ENCODE data around the gene FAM193B. TPM values are rescaled to one million over a fixed set of nuclear protein-coding genes. Genes with fewer than 3 reads are reported as not detected.

Gene FAM193B
- total and polyA plus RNA-seq, 2 of the 13 experiments (the other 11 are each of a cell fraction or from before 2014, with no cell fraction given) = 21.2 to 40.9 TPM

DNA sequence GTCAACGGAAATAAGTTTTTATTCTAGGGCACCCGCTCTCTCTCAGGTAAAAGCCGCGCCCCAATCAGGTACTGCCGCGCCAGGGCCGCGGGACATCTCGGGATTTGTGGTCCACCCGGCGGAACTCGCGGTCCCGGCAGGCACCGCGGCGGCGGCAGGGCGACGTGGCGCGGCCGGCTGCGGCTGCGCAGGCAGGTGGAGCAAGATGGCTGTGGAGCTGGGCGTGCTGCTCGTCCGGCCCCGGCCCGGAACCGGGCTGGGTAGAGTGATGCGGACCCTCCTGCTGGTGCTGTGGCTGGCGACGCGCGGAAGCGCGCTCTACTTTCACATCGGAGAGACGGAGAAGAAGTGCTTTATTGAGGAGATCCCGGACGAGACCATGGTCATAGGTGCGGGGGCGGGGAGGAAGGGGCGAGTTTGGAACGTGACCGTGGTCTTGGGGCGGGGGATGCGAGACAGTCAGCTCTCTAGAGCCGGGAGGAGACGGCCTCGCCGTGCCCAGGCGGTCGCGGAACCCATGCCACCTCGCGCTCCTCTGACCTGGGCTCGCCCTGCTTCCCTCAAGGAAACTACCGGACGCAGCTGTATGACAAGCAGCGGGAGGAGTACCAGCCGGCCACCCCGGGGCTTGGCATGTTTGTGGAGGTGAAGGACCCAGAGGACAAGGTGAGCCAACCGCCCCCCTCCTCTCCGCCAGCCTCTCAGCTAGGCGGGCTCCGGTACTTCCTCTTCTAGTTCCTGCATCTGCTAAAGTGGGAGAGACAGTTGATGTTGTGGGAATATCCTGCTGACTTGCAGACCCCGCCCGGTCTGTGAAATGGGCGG, 37.9 kb upstream of the FAM193B start, which contains the start of gene TMED9 (continued):
- TF ChIP-seq ZNF574 (CRISPR knock-in tag; IDR thresholded peaks at IDR 0.05) (peak; percentile 93), ZNF883 (CRISPR knock-in tag; IDR thresholded peaks at IDR 0.05; ENCODE audit: not compliant biosample characterization) (peak; percentile 80), ARNTL (CRISPR knock-in tag; IDR thresholded peaks at IDR 0.05) (peak; percentile 40; the same call in 1 of the 2 replicates), CENPX (CRISPR knock-in tag; IDR thresholded peaks at IDR 0.05) (no peak), ZBTB7A (CRISPR knock-in tag; IDR thresholded peaks at IDR 0.05) (no peak), MED8 (CRISPR knock-in tag; IDR thresholded peaks at IDR 0.05; ENCODE audit: insufficient replicate concordance) (peak; percentile 22), ZSCAN20 (CRISPR knock-in tag; IDR thresholded peaks at IDR 0.05; ENCODE audit: borderline replicate concordance) (peak; percentile 78; the same call in 1 of the 2 replicates), THRA (CRISPR knock-in tag; IDR thresholded peaks at IDR 0.05; ENCODE audit: borderline replicate concordance) (peak; percentile 18), NCOA1 (CRISPR knock-in tag; IDR thresholded peaks at IDR 0.05) (0 out of 2 replicates have a peak, but pooled peaks have one; percentile 48), ZNF234 (CRISPR knock-in tag; conservative IDR thresholded peaks at IDR 0.05) (0 out of 2 replicates have a peak, but pooled peaks have one; percentile 21), ZNF776 (CRISPR knock-in tag; IDR thresholded peaks at IDR 0.05) (peak; percentile 53; the same call in 1 of the 2 replicates), PBX3 (CRISPR knock-in tag; IDR thresholded peaks at IDR 0.05; ENCODE audit: borderline replicate concordance) (no peak), DNMT1 (CRISPR knock-in tag; IDR thresholded peaks at IDR 0.05) (peak; percentile 78; the same call in 1 of the 2 replicates), SNAPC5 (CRISPR knock-in tag; IDR thresholded peaks at IDR 0.05; ENCODE audit: borderline replicate concordance) (0 out of 2 replicates have a peak, but pooled peaks have one; percentile 64), SAP130 (CRISPR knock-in tag; IDR thresholded peaks at IDR 0.05; ENCODE audit: low read depth) (peak; percentile 86), JUNB (CRISPR knock-in tag; IDR thresholded peaks at IDR 0.05; ENCODE audit: borderline replicate concordance) (no peak), HES4 (CRISPR knock-in tag; IDR thresholded peaks at IDR 0.05; ENCODE audit: borderline replicate concordance) (peak; percentile 55; the same call in 1 of the 2 replicates)
- TF ChIP-seq, protein P1, sequence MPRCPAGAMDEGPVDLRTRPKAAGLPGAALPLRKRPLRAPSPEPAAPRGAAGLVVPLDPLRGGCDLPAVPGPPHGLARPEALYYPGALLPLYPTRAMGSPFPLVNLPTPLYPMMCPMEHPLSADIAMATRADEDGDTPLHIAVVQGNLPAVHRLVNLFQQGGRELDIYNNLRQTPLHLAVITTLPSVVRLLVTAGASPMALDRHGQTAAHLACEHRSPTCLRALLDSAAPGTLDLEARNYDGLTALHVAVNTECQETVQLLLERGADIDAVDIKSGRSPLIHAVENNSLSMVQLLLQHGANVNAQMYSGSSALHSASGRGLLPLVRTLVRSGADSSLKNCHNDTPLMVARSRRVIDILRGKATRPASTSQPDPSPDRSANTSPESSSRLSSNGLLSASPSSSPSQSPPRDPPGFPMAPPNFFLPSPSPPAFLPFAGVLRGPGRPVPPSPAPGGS (CRISPR knock-in tag; IDR thresholded peaks at IDR 0.05) = peak; percentile 88
- TF ChIP-seq, protein P2, sequence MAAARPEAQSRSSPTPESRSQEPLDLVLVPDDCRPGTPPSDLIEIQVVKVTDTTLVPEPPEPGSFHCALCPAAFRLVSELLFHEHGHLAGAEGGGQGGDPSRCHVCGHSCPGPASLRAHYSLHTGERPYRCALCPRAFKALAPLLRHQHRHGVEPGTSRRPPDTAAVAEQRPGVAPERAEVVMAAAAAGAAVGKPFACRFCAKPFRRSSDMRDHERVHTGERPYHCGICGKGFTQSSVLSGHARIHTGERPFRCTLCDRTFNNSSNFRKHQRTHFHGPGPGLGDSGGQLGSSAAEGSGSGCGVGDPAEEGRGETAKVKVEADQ (CRISPR knock-in tag; IDR thresholded peaks at IDR 0.05; ENCODE audit: borderline replicate concordance) = 0 out of 2 replicates have a peak, but pooled peaks have one; percentile 63
